ENCODE data around the gene MIDN. TPM values are rescaled to one million over a fixed set of nuclear protein-coding genes. Genes with fewer than 3 reads are reported as not detected.

Gene MIDN
- total and polyA plus RNA-seq, 2 donors (not counting 3 experiments of a cell fraction or from before 2014, with no cell fraction given): 20.0 to 85.9 TPM

DNA sequence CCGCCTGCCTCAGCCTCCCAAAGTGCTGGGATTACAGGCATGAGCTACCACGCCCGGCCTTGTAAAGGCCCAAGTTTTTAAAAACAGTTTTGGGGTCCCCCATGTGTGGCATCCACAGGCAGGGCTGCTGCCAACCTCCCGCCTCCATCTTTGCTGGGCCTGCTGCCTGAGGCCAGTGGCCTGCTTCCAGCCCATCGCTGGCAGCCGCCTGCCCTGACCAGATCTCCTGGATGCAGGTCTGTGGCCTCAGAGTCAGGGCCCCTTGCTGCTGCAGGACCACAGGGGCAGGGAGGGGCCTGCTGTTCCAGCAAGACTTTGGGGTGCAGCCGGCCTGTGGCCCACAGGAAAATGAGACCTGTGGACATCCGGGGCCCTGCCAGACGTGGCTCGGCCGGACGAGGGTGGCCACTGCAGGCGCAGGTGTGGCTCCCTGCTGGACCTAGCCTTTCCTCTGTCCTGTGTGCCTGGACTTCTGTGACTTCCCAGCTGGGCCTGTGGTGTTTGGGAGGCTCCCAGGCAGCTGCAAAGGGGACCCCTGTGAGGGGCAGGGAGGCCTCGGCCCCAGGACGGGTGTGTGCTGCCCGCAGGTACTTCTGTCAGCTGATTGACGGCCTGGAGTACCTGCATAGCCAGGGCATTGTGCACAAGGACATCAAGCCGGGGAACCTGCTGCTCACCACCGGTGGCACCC, 28.5 kb upstream of the MIDN start:
- Histone ChIP-seq H3K9me3 (replicated peaks; ENCODE audit: control insufficient read depth, insufficient read depth, low read length) (no peaks in the 10 kb centered on the region), H3K27ac (ENCODE audit: insufficient read depth, low read depth, low read length) (no peak overlapping the region), H3K9me1 (replicated peaks; ENCODE audit: control insufficient read depth, extremely low read depth, insufficient read depth, low read length) (no peaks in the 10 kb centered on the region), H4K20me1 (replicated peaks; ENCODE audit: control insufficient read depth, extremely low read depth, insufficient read depth, low read length) (no peaks in the 10 kb centered on the region), H3K4me3 (replicated peaks in 1 of 3; ENCODE audit: insufficient read depth in 1 of 3, low read depth in 1 of 3, low read length in 3 of 3) (no peak overlapping the region), H3K4me1 (ENCODE audit: control insufficient read depth, extremely low read depth, insufficient read depth, low read length) (peaks cover 10% of the 10 kb centered on the region), H3K36me3 (ENCODE audit: control insufficient read depth in 2 of 2, extremely low read depth in 1 of 2, insufficient read depth in 2 of 2, low read length in 2 of 2) (peaks cover 5 to 17% of the 10 kb centered on the region in 2 experiments), H3K79me2 (ENCODE audit: control insufficient read depth, insufficient read depth, low read length) (peaks cover 36% of the 10 kb centered on the region), H3K9ac (replicated peaks; ENCODE audit: extremely low read depth, insufficient read depth, low read length) (no peak overlapping the region), H2AFZ (ENCODE audit: low read depth, low read length) (no peak overlapping the region), H3K4me2 (ENCODE audit: insufficient read depth, low read length) (no peak overlapping the region), H3K27me3 (ENCODE audit: control insufficient read depth in 2 of 2, insufficient read depth in 2 of 2, low read length in 2 of 2) (no peaks in the 10 kb centered on the region)
- CTCF ChIA-PET: interaction anchor here (1.9 to 2.4 kb wide), 2 partner anchors 12 to 24 kb away, joined by 5 read pairs; no protein-coding TSS in a partner anchor
- DNase-seq (ENCODE audit: low read depth, low spot score) (no peak), FAIRE-seq (no peak)
- intact Hi-C loops (cut with micrococcal nuclease): no loop called here
- TF ChIP-seq, protein P1, sequence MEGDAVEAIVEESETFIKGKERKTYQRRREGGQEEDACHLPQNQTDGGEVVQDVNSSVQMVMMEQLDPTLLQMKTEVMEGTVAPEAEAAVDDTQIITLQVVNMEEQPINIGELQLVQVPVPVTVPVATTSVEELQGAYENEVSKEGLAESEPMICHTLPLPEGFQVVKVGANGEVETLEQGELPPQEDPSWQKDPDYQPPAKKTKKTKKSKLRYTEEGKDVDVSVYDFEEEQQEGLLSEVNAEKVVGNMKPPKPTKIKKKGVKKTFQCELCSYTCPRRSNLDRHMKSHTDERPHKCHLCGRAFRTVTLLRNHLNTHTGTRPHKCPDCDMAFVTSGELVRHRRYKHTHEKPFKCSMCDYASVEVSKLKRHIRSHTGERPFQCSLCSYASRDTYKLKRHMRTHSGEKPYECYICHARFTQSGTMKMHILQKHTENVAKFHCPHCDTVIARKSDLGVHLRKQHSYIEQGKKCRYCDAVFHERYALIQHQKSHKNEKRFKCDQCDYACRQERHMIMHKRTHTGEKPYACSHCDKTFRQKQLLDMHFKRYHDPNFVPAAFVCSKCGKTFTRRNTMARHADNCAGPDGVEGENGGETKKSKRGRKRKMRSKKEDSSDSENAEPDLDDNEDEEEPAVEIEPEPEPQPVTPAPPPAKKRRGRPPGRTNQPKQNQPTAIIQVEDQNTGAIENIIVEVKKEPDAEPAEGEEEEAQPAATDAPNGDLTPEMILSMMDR (IDR thresholded peaks at IDR 0.05; ENCODE audit: extremely low read depth in 1 of 2, insufficient read depth in 1 of 2, low read depth in 1 of 2, low read length in 2 of 2): no peak
- TF ChIP-seq MYC (IDR thresholded peaks at IDR 0.05; ENCODE audit: low read depth, low read length) (no peak), EZH2 (IDR thresholded peaks at IDR 0.05; ENCODE audit: borderline replicate concordance, low read depth, low read length, severe bottlenecking) (no peak), POLR2A (IDR thresholded peaks at IDR 0.05; ENCODE audit: low read depth, low read length) (no peak), FOS (IDR thresholded peaks at IDR 0.05; ENCODE audit: borderline replicate concordance, insufficient read depth, low read length) (no peak)
- BruUV-seq (replicated peaks): no TSS peak
- dilution Hi-C loops (cut with MboI; ENCODE audit: extremely low pct_ligation_motif_present, low sequenced_read_pairs): no loop called here
- POLR2A ChIA-PET: no interaction called here

Measured in endothelial cell of umbilical vein (primary cell).